ENCODE measurements around the gene BBIP1.
"Not testable (repeated sequence)": the region's sequence is repeated elsewhere in the genome, so short reads cannot be mapped to it uniquely, and the experiment has no call there.

The BBIP1 gene

DNA sequence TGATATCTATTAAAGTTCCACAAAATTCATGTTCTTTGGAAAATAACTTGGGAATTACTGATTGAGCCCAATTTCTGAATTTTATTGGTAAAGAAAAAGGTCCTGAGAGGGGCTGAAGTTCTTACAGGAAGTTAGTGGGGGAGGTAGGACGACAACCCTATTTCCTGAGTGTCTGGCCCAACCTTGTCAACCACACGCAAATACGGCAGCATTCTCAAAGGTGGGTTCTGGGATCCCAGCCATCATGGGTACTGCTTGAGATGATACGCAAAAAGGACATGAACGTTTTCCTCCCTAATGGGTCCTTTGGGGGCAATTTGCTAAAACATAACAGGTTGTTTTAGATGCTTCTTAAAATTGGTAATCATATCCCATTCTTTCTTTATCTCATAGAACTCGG is 50.0 kb downstream of the BBIP1 start:
- CTCF ChIA-PET: no interaction called here
- Mint-ChIP-seq H3K36me3 (peaks cover 23% of the 10 kb centered on the region), H3K27ac (peak overlapping the region; percentile 94), H3K27me3 (no peaks in the 10 kb centered on the region), H3K4me1 (peaks cover 83% of the 10 kb centered on the region), H3K9me3 (no peaks in the 10 kb centered on the region), H3K4me3 (peak overlapping the region; percentile 89)
- DNase-seq: peak; percentile 47

DNA sequence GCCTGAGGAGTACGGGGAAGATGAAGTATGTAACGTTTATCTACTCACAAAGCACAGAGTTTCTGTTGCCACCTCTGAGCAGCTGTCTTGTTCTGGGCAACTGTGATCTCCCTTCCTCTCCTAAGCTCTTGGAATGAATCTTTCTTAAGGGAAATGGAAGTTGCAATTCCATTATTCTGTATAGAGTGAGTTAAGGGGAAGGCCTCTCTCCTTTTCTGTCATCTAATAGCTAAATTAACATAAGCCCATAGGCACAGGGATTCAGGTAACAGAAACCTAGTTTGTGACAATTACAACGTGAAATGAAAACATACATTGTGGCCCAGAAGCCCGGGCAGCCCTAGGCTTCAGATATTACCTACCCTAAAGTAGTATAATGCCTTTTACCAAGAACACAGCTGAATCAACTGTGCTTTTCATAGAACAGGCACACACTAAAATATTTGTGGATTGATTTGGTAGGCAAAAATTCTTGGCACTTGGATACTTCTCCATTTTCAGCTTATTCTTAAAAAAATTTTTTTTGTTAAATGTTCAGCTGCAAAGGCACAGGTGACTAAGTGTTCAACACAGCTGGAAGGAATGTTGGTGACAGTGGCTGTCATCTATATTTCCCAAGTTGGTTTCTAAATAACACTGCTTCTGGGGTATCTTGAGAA is 51.0 kb downstream of the BBIP1 start:
- CTCF ChIA-PET: interaction anchor here (0.8 to 2.7 kb wide), 5 partner anchors 10 to 64 kb away, joined by 3 to 11 read pairs (median 3); no protein-coding TSS in a partner anchor
- no peak for DNase-seq

GRCh38 chr10:110867011-110867806 is 51.8 kb downstream of the BBIP1 start:
- H3K4me3 Mint-ChIP-seq, DNase-seq, H3K27me3 Mint-ChIP-seq, H3K9me3 Mint-ChIP-seq: not testable (repeated sequence)
- Mint-ChIP-seq H3K27ac (peak overlapping the region; percentile 94), H3K4me1 (peaks cover 94% of the 10 kb centered on the region), H3K36me3 (peaks cover 24% of the 10 kb centered on the region)
- CTCF ChIA-PET: interaction anchor here (0.7 to 2.7 kb wide), 5 partner anchors 9 to 688 kb away, joined by 3 to 11 read pairs (median 3); no protein-coding TSS in a partner anchor

More for the DNA sequence above, 51.0 kb downstream of the BBIP1 start:
- Mint-ChIP-seq H3K4me3 (no peak overlapping the region), H3K27me3 (no peaks in the 10 kb centered on the region), H3K4me1 (peaks cover 86% of the 10 kb centered on the region), H3K9me3 (no peaks in the 10 kb centered on the region), H3K36me3 (peaks cover 26% of the 10 kb centered on the region), H3K27ac (peak overlapping the region; percentile 94)

GRCh38 chr10:110865809-110866482 is 53.0 kb downstream of the BBIP1 start:
- H3K4me1 Mint-ChIP-seq: peaks cover 100% of the 10 kb centered on the region
- H3K27me3 Mint-ChIP-seq: no peaks in the 10 kb centered on the region
- no peak for DNase-seq
- H3K36me3 Mint-ChIP-seq: peaks cover 24% of the 10 kb centered on the region
- peak overlapping the region; percentile 93 for H3K27ac Mint-ChIP-seq
- CTCF ChIA-PET: interaction anchor here (1.2 to 2.7 kb wide), 3 partner anchors 7 to 62 kb away, joined by 3 to 11 read pairs (median 6); no protein-coding TSS in a partner anchor
- H3K9me3 Mint-ChIP-seq: no peaks in the 10 kb centered on the region
- H3K4me3 Mint-ChIP-seq: peak overlapping the region; percentile 66

DNA sequence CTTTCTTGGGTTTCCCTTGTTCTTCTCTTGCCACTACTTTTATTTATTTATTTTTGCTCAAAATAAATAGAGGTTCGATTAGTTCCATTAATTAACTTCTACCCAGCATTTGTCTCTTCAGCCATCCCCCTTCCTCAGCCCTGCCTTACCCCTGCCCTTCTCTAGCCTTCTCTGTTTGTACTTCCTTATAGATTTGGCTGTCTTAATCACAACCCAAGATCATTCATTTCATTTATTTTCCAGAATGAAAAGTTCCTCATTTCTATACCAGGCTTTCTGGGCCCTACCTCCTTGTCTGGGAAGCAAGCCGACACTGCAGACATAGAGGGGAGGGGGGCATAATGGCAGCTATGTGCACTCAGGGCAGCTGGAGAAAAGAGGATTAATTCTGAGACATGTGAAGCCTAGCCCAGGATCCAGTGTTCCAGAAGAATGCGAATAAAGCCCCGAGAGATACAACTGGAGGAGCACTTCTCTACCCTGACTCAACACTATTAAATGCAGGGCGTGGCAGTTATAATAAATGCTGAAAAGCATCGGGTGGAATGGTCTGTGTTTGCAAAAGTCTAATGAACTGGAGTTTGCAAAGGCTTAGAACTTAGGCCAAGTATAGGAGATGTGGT is 53.7 kb downstream of the BBIP1 start:
- CTCF ChIA-PET: interaction anchor here (0.8 to 1.6 kb wide), 5 partner anchors 8 to 91 kb away, joined by 3 to 6 read pairs (median 3); no protein-coding TSS in a partner anchor
- H3K27me3 Mint-ChIP-seq: no peaks in the 10 kb centered on the region
- no peaks in the 10 kb centered on the region for H3K9me3 Mint-ChIP-seq
- H3K27ac Mint-ChIP-seq: peak overlapping the region; percentile 93
- H3K4me3 Mint-ChIP-seq: peak overlapping the region; percentile 66
- peaks cover 18% of the 10 kb centered on the region for H3K36me3 Mint-ChIP-seq
- H3K4me1 Mint-ChIP-seq: peaks cover 100% of the 10 kb centered on the region
- no peak for DNase-seq

DNA sequence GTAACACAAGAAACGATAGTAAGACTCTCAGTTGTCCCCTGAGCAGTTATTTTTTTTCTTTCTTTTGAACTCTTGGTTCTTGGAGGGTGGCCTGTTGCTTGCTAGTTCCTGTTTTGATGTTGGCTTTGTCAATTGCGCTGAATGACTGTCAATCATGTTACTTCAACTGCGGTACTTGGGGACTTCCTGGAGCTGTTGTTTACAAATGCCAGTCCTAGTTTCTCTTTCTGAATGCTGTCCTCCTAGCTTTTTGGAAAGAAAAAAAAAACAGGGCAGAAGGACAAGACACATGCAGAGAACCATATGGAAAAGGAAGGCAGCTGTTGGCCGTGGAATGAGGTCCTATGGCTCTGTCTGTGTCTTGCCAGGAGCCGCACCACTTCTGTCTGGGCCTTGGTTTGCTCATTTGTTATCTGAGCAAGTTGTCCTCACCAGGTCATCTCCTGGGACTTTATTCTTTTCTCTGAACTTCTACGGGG is 54.3 kb downstream of the BBIP1 start:
- H3K27ac Mint-ChIP-seq: peak overlapping the region; percentile 93
- H3K4me3 Mint-ChIP-seq: peak overlapping the region; percentile 66
- CTCF ChIA-PET: interaction anchor here (0.8 to 1.6 kb wide), 4 partner anchors 9 to 91 kb away, joined by 3 to 6 read pairs (median 4); no protein-coding TSS in a partner anchor
- peaks cover 15% of the 10 kb centered on the region for H3K36me3 Mint-ChIP-seq
- peak; percentile 71 for DNase-seq
- peaks cover 100% of the 10 kb centered on the region for H3K4me1 Mint-ChIP-seq
- H3K27me3 Mint-ChIP-seq: no peaks in the 10 kb centered on the region
- H3K9me3 Mint-ChIP-seq: no peaks in the 10 kb centered on the region

DNA sequence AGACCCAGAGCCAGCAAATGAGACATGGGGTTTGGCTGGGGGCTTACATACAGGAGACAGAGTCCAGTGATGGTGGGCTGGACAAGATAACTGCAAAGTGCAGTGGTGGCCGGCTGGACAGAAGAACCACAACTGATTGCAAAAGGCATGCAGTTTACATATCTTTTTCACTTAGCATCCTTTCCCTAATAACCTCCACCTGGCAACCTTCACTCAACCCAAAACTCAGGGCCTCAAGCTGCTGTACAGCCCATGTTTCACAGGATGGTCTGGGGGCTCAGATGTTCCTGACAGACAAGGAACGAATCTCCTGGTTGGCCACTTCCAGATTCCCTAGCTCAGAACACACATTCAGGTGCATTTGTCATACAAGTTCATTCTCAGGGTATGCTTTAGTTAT is 55.0 kb downstream of the BBIP1 start:
- H3K27me3 Mint-ChIP-seq: no peaks in the 10 kb centered on the region
- no peak overlapping the region for H3K4me3 Mint-ChIP-seq
- peaks cover 100% of the 10 kb centered on the region for H3K4me1 Mint-ChIP-seq
- peaks cover 8% of the 10 kb centered on the region for H3K36me3 Mint-ChIP-seq
- H3K27ac Mint-ChIP-seq: peak overlapping the region; percentile 93
- CTCF ChIA-PET: interaction anchor here (1.2 kb wide), 2 partner anchors 11 to 29 kb away, joined by 3 to 5 read pairs; no protein-coding TSS in a partner anchor
- no peak for DNase-seq
- H3K9me3 Mint-ChIP-seq: no peaks in the 10 kb centered on the region

DNA sequence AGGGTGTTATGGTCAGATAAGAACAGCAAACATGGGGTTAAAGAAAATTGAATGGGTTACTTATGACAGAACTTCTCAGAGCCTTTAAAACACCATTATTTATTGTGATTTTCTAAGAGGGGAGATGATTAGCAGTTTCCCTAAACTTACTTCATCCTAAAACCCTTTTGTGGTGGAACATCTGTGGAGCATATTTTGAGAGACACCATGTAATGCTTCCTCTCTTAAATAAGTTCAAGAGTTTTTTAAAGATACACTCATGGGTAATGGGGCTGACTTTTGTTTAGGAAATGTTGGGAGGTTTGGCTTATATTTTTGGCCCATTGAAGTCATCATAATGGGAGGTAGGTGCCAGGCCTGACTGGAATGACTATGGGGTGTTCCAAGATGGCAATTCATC is 55.6 kb downstream of the BBIP1 start:
- Mint-ChIP-seq H3K9me3 (no peaks in the 10 kb centered on the region), H3K4me1 (peaks cover 100% of the 10 kb centered on the region), H3K4me3 (no peak overlapping the region), H3K27me3 (no peaks in the 10 kb centered on the region), H3K36me3 (peaks cover 8% of the 10 kb centered on the region), H3K27ac (peak overlapping the region; percentile 93)
- CTCF ChIA-PET: no interaction called here
- no peak for DNase-seq

GRCh38 chr10:110862961-110863360 is 56.0 kb downstream of the BBIP1 start:
- Mint-ChIP-seq H3K4me3 (no peak overlapping the region), H3K4me1 (peaks cover 100% of the 10 kb centered on the region), H3K36me3 (peaks cover 8% of the 10 kb centered on the region), H3K9me3 (no peaks in the 10 kb centered on the region), H3K27me3 (no peaks in the 10 kb centered on the region), H3K27ac (peak overlapping the region; percentile 93)
- DNase-seq: no peak
- CTCF ChIA-PET: no interaction called here

GRCh38 chr10:110861930-110862649 is 56.9 kb downstream of the BBIP1 start:
- CTCF ChIA-PET: interaction anchor here (1.3 to 1.4 kb wide), 3 partner anchors 32 to 87 kb away, joined by 3 to 4 read pairs (median 3); no protein-coding TSS in a partner anchor
- no peak for DNase-seq
- H3K27ac Mint-ChIP-seq: peak overlapping the region; percentile 59
- peaks cover 8% of the 10 kb centered on the region for H3K36me3 Mint-ChIP-seq
- H3K9me3 Mint-ChIP-seq: no peaks in the 10 kb centered on the region
- H3K27me3 Mint-ChIP-seq: no peaks in the 10 kb centered on the region
- H3K4me1 Mint-ChIP-seq: peaks cover 100% of the 10 kb centered on the region
- H3K4me3 Mint-ChIP-seq: no peak overlapping the region

- H3K9me3 Mint-ChIP-seq: no peaks in the 10 kb centered on the region
- H3K4me3 Mint-ChIP-seq: no peak overlapping the region
- DNase-seq: no peak
- H3K4me1 Mint-ChIP-seq: peaks cover 94% of the 10 kb centered on the region
- peaks cover 8% of the 10 kb centered on the region for H3K36me3 Mint-ChIP-seq
- CTCF ChIA-PET: interaction anchor here (0.6 to 1.7 kb wide), 6 partner anchors 11 to 87 kb away, joined by 3 to 7 read pairs (median 3); no protein-coding TSS in a partner anchor
- no peaks in the 10 kb centered on the region for H3K27me3 Mint-ChIP-seq
- H3K27ac Mint-ChIP-seq: peak overlapping the region; percentile 95
Observed at GRCh38 chr10:110861476-110861875, 57.5 kb downstream of the BBIP1 start.

DNA sequence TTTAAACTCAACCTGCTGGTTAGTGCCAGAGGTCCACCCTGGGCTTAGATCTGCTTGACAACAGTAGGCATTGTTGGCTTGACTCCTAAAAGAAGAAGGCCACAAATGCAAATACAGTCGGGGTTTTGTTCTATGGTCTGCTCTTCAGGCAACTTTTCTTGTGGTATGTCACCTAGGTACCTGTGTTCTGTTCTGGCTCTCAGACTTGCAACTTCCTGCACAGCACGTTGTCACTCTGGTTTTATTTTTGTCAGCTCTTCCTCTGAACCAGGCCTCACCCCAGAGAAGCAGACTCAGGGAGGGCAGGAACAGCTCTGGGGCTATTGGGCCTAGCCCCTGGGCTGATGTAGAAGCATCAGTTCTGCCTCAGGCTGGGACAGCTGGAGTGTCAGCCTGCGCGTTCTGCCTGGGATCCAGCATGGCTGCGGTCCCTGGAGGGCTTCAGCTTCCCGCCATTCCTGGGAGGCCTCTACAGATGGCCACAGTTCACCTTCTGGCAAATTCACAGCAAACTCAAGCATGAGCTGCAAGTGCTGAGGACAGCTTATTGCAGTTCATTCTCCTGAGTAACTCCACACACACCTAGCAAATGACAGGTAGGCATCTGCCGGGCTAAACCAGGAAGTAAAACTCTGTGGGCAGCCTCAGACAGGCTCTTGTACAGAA is 58.3 kb downstream of the BBIP1 start:
- DNase-seq: peak; percentile 71
- Mint-ChIP-seq H3K27ac (peak overlapping the region; percentile 95), H3K27me3 (no peaks in the 10 kb centered on the region), H3K4me3 (peak overlapping the region; percentile 2), H3K9me3 (peaks cover 4% of the 10 kb centered on the region), H3K4me1 (peaks cover 91% of the 10 kb centered on the region), H3K36me3 (peaks cover 8% of the 10 kb centered on the region)
- CTCF ChIA-PET: interaction anchor here (0.6 to 1.7 kb wide), 7 partner anchors 12 to 86 kb away, joined by 3 to 7 read pairs (median 3); no protein-coding TSS in a partner anchor

All from activated naive CD4-positive, alpha-beta T cell treated with anti-CD3 and anti-CD28 coated beads, Interleukin-2, amount 10 ng/mL, durations not matched to agents 7 days and 5 days (primary cell).